GF-D8 (cell line): ENCODE data around the gene EDAR.

Experiments
- DNase-seq: peaks from one replicate; lab custom pipeline; 2025; lab: John Stamatoyannopoulos, UW

Gene EDAR

DNA sequence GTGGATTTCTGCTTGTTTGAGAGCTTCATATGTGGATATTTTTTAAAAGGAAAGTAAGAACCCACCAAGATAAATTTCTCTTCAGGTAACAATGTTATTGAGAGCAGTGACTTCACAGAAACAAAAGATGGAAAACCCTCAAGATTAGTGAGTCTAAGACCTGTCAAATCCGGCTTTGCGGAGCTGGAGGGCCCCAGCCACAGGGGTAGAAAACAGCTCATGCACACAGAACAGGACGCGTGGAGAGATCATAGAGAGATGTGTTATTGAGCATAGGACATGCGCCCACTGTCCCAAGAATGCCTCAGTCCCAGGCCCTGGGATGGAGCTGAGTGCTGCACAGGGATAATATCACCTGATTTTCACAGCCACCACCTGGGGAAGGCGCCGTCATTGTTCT lies 21.3 kb downstream of the EDAR start:
- DNase-seq = no peak

GRCh38 chr2:108965540-108966289 lies 23.3 kb downstream of the EDAR start:
- DNase-seq = no peak

- DNase-seq = no peak
These were observed 26.0 kb downstream of the EDAR start for GRCh38 chr2:108963057-108963456.

GRCh38 chr2:108961796-108962195 lies 27.2 kb downstream of the EDAR start:
- no peak for DNase-seq

GRCh38 chr2:108960006-108960405 lies 29.0 kb downstream of the EDAR start:
- DNase-seq = no peak

GRCh38 chr2:108959401-108959800 lies 29.6 kb downstream of the EDAR start:
- no peak for DNase-seq

- no peak for DNase-seq
These were observed 30.2 kb downstream of the EDAR start for GRCh38 chr2:108958632-108959341.

- DNase-seq = no peak
These were observed 31.0 kb downstream of the EDAR start for GRCh38 chr2:108958002-108958401.

DNA sequence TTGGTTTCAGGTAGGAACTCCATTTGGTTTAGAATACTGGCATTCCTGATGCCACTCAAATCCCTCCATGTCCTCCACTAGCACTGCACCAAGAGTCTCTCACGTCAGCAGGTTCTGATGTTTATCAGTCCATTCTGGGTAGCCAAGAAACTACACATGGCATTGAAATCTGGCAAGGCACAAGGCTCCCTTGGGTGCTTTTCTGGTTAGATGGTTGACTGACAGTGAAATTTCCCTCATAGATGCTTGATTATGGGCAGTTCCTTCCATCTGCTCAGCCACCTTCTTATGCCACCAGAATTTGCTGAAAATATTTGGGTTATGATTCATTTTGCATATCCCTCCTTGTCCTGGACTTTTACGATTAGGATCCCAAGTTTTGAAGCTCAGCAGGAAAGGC lies 32.6 kb downstream of the EDAR start:
- DNase-seq = no peak

GRCh38 chr2:108950369-108951135 lies 38.5 kb downstream of the EDAR start:
- DNase-seq = no peak

DNA sequence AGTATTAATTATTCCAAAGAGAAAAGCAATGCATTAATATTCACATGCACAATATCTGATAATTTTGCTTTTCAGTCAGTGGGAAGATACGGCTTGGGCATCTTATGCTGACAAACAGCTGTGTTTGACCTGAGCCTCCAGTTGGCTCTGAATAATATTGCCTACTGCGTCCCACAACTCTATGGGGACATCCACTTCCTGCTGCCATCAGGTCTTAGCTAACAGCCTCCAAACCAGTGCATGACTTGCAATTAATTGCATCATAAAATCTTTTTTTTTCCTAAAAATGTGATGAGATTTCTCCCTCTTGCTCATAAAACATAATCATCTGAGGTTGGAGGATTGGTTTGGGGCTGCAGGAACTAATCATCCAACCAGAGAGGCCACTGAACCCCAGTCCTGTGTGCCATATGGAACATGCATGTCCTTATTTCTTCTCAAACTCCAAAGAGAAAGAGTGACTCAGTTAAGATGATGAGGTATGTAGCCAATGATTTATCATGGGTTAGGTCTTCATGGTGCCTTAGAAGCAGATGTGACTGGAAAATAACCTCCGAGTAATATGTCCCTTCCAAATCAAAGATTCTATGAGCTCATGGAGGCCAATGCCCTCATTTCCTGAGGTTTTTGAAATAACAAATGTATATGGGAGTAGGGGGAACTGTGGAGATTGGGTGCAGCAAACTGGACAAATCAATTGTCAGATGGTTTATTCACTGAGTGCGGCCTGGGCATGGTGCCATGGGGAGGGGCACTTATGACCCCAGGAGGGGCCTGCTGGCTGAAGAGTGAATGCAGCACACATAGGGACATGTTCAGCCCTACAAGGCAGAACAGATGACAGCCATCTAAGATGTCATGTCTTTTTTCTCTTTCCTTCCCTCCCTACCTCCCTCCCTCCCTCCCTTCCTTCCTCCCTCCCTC lies 39.4 kb downstream of the EDAR start:
- DNase-seq = no peak

DNA sequence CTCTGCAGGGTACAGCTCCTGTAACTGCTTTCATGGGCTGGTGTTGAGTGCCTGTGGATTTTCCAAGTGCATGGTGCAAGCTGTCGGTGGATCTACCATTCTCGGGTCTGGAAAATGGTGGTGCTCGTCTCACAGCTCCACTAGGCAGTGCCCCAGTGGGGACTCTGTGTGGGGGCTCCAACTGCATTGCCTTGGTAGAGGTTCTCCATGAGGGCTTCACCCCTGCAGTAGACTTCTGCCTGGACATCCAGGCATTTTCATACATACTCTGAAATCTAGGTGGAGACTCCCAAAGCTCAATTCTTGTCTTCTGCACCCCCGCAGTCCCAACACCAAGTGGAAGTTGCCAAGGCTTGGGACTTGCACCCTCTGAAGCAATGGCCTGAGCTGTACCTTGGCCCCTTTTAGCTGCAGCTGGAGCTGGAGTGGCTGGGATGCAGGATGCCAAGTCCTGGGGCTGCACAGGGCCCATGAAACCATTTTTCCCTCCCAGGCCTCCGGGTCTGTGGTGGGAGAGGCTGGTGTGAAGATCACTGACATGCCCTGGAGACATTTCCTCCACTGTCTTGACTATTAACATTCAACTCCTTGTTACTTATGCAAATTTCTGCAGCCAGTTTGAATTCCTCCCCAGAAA lies 41.6 kb downstream of the EDAR start:
- DNase-seq = no peak

GRCh38 chr2:108946442-108946841 lies 42.6 kb downstream of the EDAR start:
- no peak for DNase-seq

- no peak for DNase-seq
These were observed 43.1 kb downstream of the EDAR start for GRCh38 chr2:108945969-108946368.

DNA sequence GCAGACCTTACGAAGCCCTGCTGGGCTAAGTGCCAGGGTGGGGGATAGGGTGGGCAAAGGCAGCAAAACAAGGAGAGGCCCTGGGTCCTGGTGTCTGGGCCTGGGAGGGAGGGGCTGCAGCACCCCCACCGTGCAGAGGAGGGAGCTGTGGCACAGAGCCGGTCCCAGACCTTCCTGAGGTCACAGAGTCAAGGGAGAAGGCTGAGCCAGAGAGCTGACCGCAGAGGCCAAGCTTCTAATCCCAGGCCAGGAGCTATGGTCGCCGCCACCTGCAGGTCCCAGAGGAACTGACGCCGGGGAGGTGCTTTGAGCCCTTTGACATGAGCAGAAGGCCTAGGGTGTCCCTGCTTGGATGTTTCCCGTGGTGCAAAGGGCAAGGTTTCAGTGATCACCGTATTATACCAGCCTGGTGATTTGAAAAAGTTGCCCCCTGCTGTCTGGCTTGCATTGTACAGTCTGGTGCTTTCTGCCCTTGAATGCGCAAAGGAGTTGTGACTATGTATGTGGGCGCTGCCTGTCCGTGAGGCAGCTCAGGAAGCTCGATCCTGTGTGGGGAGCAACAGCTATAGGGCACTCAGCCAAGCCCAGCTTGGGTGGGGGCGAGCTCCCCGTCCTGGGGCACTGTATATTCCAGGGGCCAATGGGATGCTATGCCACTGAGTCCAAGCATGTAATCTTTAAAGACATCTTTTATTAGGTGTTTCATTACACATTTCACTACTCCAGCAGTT lies 44.3 kb downstream of the EDAR start:
- DNase-seq = no peak

- DNase-seq = no peak
These were observed 45.3 kb downstream of the EDAR start for GRCh38 chr2:108943751-108944150.

DNA sequence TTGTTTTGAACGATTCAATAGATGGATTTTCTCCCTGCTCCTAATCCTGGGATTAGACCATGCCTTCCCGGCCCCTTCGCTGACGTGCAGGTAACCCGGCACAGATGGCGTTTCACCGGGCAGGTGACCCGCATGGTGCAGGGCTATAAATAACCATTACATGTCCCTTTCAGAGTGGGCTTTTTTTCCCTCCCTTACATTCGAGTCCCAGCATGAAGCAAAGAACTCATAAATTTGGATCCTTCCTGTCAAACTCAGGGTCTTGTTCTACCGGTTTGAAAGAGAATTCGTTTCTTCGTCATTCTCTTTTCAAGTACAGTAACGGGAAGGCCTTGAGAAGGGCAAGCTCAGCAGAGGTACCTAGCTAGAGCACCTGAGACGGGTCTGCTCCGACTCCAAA lies 46.1 kb downstream of the EDAR start:
- no peak for DNase-seq

DNA sequence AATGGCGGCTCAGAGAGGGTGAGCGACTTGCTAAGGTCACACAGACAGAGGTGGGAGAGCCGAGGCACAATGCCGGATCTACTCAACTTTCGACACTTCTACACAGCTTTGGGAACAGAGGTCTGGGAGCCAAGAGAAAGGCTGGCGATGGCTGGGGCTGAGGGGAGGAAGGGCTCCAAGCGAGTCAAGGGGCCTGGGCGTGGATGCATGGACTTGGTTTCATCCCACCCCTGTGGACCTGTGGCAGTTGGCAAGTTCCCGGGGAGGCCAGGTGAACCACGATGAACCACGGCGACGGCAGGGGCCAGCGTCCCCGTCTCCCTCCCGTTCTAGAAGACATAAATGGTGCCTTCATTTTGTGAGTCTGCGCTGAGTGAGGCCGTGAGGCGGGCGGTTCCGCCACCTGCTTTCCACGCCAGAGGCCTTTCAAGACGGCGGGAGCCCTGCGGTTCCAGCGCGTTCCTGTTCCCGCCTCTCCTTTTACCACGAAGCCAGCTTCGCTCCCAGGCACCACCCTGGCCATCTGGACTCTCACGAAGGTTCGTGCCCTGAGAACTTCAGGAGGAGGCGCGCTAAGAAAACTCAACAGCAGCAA lies 46.7 kb downstream of the EDAR start:
- DNase-seq = no peak

DNA sequence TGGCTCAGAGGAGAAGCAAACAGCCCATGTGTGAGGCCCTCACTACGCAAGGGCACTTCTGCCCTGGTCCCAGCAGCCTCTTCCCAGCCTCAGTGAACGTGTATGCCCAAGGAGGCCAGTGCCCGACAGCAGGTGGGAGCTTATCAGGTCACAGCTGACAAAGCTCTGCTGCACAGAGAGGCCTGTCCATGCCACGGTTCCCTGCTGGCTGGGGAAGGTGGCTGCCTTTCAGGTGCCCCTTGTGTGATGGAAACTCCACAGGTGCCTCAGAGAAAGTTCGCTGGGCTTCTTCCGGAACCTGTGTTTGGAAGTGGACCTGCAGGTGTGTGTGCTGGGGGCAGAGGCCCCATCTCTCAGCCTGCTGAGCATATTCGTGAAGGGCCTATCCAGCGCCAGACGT lies 47.3 kb downstream of the EDAR start:
- DNase-seq = no peak

GRCh38 chr2:108941161-108941665 lies 47.8 kb downstream of the EDAR start:
- DNase-seq = no peak
